ENCODE data around the gene KRTAP10-3. TPM values are rescaled to one million over a fixed set of nuclear protein-coding genes. Genes with fewer than 3 reads are reported as not detected.
"Not testable (repeated sequence)": the region's sequence is repeated elsewhere in the genome, so short reads cannot be mapped to it uniquely, and the experiment has no call there.

Gene KRTAP10-3
- total RNA-seq, 2 donors from 2014 or later = not detected

DNA sequence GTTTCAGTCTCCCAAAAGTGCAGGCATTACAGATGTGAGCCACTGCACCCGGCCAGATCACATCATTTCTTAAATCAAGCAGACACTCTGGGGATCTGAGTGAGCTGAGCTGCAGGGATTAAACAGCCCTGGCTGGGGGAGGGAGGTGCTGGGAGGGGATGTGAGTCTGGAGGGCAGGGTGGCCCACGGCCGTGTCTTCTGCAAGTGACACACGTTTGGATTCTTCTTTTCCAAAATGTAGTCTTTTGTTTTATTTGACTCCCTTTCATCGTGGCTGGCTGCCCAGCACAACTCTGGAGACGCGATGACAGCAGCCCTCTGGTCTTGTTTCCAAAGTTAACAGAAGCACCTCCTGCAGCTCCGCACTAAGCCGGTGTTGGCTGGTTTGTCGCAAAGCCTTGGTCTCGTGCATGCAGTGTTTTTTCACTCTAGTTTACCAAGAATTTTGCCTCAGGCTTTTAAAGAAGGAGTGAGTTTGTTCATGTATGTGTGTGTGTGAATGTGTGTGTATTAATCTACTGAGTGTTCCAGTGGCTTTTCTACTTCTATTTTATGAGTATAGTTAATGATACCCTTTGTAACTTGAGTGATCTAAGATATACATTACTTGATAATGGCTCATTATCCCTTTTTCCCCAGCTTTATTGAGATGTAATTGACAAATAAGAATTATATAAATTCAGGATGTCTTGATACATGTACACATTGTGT, 24.6 kb upstream of the KRTAP10-3 start:
- H3K4me1 ChIP-seq = no peaks in the 10 kb centered on the region
- TF ChIP-seq POLR2A (IDR thresholded peaks at IDR 0.05) = no peak
- TF ChIP-seq, protein P1, sequence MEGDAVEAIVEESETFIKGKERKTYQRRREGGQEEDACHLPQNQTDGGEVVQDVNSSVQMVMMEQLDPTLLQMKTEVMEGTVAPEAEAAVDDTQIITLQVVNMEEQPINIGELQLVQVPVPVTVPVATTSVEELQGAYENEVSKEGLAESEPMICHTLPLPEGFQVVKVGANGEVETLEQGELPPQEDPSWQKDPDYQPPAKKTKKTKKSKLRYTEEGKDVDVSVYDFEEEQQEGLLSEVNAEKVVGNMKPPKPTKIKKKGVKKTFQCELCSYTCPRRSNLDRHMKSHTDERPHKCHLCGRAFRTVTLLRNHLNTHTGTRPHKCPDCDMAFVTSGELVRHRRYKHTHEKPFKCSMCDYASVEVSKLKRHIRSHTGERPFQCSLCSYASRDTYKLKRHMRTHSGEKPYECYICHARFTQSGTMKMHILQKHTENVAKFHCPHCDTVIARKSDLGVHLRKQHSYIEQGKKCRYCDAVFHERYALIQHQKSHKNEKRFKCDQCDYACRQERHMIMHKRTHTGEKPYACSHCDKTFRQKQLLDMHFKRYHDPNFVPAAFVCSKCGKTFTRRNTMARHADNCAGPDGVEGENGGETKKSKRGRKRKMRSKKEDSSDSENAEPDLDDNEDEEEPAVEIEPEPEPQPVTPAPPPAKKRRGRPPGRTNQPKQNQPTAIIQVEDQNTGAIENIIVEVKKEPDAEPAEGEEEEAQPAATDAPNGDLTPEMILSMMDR (IDR thresholded peaks at IDR 0.05) = no peak
- ATAC-seq (no peak), DNase-seq (no peak)
- H3K36me3 ChIP-seq (replicated peaks in 1 of 2; ENCODE audit: insufficient read depth in 1 of 2, low read depth in 2 of 2) = no peaks in the 10 kb centered on the region
- WGBS, 2 donors = 15 to 16% methylated on average over 11 of the region's 11 CpGs
- no peak overlapping the region for H3K4me3 ChIP-seq
- H3K9me3 ChIP-seq = no peaks in the 10 kb centered on the region
- intact Hi-C loops (cut with DNase I) = no loop called here
- no peaks in the 10 kb centered on the region for H3K27me3 ChIP-seq
- H3K27ac ChIP-seq = no peak overlapping the region

DNA sequence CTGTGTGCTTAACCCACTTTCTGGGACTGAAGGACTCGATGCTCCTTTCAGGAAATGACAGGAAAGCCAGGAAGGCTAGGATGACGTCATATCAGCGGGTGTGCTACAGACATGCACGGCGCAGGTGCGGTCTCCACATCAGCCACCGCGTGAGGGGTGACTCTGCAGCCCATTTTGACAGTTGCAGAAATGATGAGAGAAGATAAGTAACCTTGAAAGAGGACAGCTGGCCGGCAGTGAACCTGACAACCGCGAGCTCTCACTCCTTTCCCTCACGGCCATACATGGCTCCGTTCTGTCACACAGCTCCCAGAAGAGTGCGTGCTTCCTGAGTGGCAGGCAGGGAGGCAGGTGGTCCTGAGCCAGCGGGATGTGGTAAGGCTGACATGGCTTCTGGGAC, 23.5 kb upstream of the KRTAP10-3 start:
- intact Hi-C loops (cut with DNase I) = no loop called here
- peaks cover 0 to 3% (median 0%) of the 10 kb centered on the region in 3 donors for H3K9me3 ChIP-seq
- WGBS, 2 donors = 70 to 77% methylated on average over 14 to 15 of the region's 15 CpGs
- H3K4me1 ChIP-seq = no peaks in the 10 kb centered on the region
- H3K36me3 ChIP-seq (replicated peaks in 1 of 2; ENCODE audit: insufficient read depth in 1 of 2, low read depth in 2 of 2) = no peaks in the 10 kb centered on the region
- H3K4me3 ChIP-seq = no peak overlapping the region
- no peak for DNase-seq
- TF ChIP-seq POLR2A (IDR thresholded peaks at IDR 0.05) = no peak
- TF ChIP-seq, protein P1 (IDR thresholded peaks at IDR 0.05) = no peak
- H3K27me3 ChIP-seq = no peaks in the 10 kb centered on the region
- ATAC-seq = no peak
- no peak overlapping the region for H3K27ac ChIP-seq

DNA sequence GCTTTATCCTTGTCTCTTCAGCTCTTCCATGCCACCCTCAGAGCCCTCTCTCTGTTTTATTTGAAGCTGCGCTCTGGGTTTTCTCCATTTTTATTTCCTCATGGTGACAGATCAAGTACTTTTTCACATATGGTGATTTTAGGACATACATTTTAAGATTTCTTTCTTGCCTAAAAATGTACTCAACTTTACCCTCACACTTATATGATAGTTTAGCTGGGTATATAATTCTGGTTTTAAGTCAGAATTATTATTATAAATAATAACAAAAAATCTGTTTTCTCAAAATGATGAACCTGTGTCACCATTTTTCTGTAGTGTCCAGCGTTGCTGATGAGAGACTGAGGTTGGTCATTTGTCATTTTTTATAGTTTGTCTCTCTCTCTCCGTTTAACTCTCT, 22.6 kb upstream of the KRTAP10-3 start:
- 74 to 84% methylated on average over 3 of the region's 3 CpGs for WGBS, 2 donors
- intact Hi-C loops (cut with DNase I) = no loop called here
- ATAC-seq (no peak), DNase-seq (no peak)
- Histone ChIP-seq H3K27ac (no peak overlapping the region), H3K9me3 (peaks cover 0 to 3% (median 0%) of the 10 kb centered on the region in 3 donors), H3K27me3 (no peaks in the 10 kb centered on the region), H3K36me3 (replicated peaks in 1 of 2; ENCODE audit: insufficient read depth in 1 of 2, low read depth in 2 of 2) (no peaks in the 10 kb centered on the region), H3K4me3 (no peak overlapping the region), H3K4me1 (no peaks in the 10 kb centered on the region)
- TF ChIP-seq, protein P1 (IDR thresholded peaks at IDR 0.05) = no peak
- no peak for TF ChIP-seq POLR2A (IDR thresholded peaks at IDR 0.05)

DNA sequence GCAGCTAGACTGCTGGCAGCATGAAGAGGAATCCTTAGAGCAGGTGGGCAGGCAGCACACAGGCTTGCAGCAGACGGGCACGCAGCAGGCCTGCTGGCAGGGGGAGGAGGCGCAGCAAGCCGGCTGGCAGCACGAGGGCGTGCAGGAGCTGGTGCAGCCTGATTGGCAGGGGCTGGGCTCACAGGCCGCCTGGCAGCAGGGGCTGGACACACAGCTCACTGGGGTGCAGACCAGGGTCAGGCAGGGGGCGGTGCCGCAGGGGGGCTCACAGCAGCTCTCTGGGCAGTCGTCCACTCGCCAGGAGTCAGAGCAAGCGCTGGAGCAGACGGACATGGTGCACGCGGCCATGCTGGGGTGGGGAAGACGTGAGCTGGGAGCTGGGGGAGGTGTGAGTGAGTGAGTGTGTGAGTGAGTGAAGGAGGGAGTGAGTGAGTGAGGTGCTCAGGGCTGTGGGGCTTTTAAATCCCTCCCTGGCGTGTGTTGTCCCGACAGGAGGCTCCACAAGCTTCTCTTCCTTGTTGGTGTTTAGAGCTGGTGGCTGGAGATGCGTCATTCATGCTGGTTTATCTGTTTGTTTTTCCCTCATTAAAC, 21.7 kb upstream of the KRTAP10-3 start, which contains the start of gene KRTAP10-5:
Gene KRTAP10-5 (minus strand): TSS at position 374 of the 591 bp plus-strand sequence. CDS start 26 bp downstream, at position 348.
- ATAC-seq; H3K27me3 ChIP-seq; H3K4me1 ChIP-seq; DNase-seq; H3K9me3 ChIP-seq; H3K27ac ChIP-seq; H3K4me3 ChIP-seq; intact Hi-C loops (cut with DNase I); H3K36me3 ChIP-seq (replicated peaks in 1 of 2; ENCODE audit: insufficient read depth in 1 of 2, low read depth in 2 of 2): not testable (repeated sequence)
- 20 to 40% methylated on average over 11 to 18 of the region's 19 CpGs for WGBS, 2 donors

DNA sequence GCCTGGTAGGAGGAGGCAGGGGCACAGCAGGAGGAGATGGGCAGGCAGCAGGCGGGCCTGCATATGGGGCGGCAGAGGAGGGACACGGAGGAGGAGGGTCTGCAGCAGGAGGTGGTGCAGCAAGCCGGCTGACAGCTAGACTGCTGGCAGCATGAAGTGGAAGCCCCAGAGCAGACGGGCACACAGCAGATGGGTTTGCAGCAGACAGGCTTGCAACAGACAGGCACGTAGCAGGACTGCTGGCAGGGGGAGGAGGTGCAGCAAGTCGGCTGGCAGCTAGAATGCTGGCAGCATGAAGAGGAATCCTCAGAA, 21.2 kb upstream of the KRTAP10-3 start:
- no peaks in the 10 kb centered on the region for H3K27me3 ChIP-seq
- WGBS, 2 donors = 32 to 46% methylated on average over 4 to 7 of the region's 7 CpGs
- H3K9me3 ChIP-seq = peaks cover 0 to 3% (median 0%) of the 10 kb centered on the region in 3 donors
- H3K36me3 ChIP-seq (replicated peaks in 1 of 2; ENCODE audit: insufficient read depth in 1 of 2, low read depth in 2 of 2) = no peaks in the 10 kb centered on the region
- no peak for TF ChIP-seq POLR2A (IDR thresholded peaks at IDR 0.05)
- TF ChIP-seq, protein P1 (IDR thresholded peaks at IDR 0.05) = no peak
- no peaks in the 10 kb centered on the region for H3K4me1 ChIP-seq
- intact Hi-C loops (cut with DNase I) = no loop called here
- H3K4me3 ChIP-seq = no peak overlapping the region
- ATAC-seq (no peak), DNase-seq (no peak)
- no peak overlapping the region for H3K27ac ChIP-seq

Measured in body of pancreas (tissue), 4 donors.